NB4 (cell line): ENCODE results near the gene PBRM1.

Experiments
- DNase-seq: peaks from one replicate; pipeline ENCODE4 v3.0.0; 2010; ENCODE audit warnings: low read depth
- H3K4me3 ChIP-seq: one replicate; pipeline ENCODE4 v1.5.1; 2011; ENCODE audit warnings: mild to moderate bottlenecking, low read depth, low read length, moderate library complexity
- CTCF ChIP-seq: IDR thresholded peaks from one replicate; pipeline ENCODE4 v1.5.1; 2012; ENCODE audit warnings: low read depth, low read length
- MAX ChIP-seq: IDR thresholded peaks from 2 replicates; pipeline ENCODE4 v1.6.1; 2011; ENCODE audit warnings: low read depth, low read length
- MYC ChIP-seq: IDR thresholded peaks from 2 replicates; pipeline ENCODE4 v1.6.1; 2011; ENCODE audit warnings: low read depth, low read length
- POLR2A ChIP-seq: IDR thresholded peaks from 2 replicates; pipeline ENCODE4 v1.6.1; 2011; ENCODE audit warnings: mild to moderate bottlenecking; ENCODE audit not compliant: insufficient read length; ENCODE audit errors: extremely low read depth

The PBRM1 gene

GRCh38 chr3:52525680-52526561 lies 159.8 kb downstream of the PBRM1 start:
- H3K4me3 ChIP-seq = no peak overlapping the region
- DNase-seq = no peak
- TF ChIP-seq POLR2A (no peak), MAX (no peak), MYC (no peak), CTCF (no peak)

- H3K4me3 ChIP-seq = no peak overlapping the region
- TF ChIP-seq POLR2A = no peak
- TF ChIP-seq CTCF = no peak
- TF ChIP-seq MAX = no peak
- TF ChIP-seq MYC = no peak
- no peak for DNase-seq
Observed at GRCh38 chr3:52524752-52525679, 160.7 kb downstream of the PBRM1 start.

- TF ChIP-seq POLR2A = peak; percentile 15
- no peak for TF ChIP-seq MAX
- peak; percentile 50 for DNase-seq
- H3K4me3 ChIP-seq = no peak overlapping the region
Observed at GRCh38 chr3:52524258-52524751, 161.4 kb downstream of the PBRM1 start.

GRCh38 chr3:52523386-52524257 lies 162.1 kb downstream of the PBRM1 start:
- peak; percentile 48 for DNase-seq
- TF ChIP-seq POLR2A (no peak), MYC (no peak), MAX (no peak), CTCF (no peak)
- H3K4me3 ChIP-seq = no peak overlapping the region

GRCh38 chr3:52522651-52523251 lies 163.0 kb downstream of the PBRM1 start:
- no peak for DNase-seq
- no peak overlapping the region for H3K4me3 ChIP-seq
- TF ChIP-seq CTCF = no peak
- no peak for TF ChIP-seq POLR2A
- TF ChIP-seq MAX = no peak
- no peak for TF ChIP-seq MYC
